ENCODE results near the gene RDX.

RDX gene

DNA sequence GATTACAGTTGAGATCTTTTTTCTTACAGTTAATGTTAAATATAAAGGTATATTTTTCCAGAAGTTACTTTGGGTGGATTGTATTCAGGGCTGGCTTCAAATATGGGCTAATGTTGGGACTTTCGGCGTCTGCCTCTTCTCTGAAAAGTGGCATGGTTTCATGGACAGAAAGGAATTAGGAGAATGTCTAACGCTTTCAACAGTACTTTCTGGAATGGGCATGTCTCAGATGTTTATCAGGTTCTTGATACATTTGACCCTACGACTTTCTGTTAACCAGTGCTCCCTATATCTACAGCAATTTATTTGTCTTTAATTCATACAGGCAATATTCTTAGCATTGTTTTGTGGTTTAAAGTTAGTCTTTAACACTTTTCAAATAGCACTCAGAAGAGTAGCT, 169.5 kb downstream of the RDX start:
- DNase-seq, result no peak

DNA sequence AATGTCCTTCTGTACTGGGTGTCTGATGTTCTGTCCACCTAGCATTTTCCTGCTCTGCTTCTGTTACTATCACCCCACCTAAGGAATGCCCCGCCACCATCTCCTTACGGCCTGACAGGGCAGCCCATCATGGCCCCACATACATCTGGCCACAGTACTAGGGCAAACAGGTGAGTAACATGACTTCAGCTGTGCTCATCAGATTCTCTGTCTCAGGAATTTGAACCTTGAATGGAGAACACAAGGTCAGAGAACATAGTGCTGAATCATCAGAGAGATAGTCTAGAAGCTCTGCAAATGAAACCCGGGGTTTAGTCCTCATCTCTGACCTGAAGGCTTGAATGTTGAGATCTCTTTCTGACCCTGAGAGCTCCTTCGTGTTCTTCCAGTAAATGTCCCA, 170.8 kb downstream of the RDX start:
- DNase-seq, result no peak

Data from KG1 (cell line).